Smooth muscle cell (in vitro differentiated cells): ENCODE measurements around the gene ASTN2. TPM values are rescaled to one million over a fixed set of nuclear protein-coding genes. Genes with fewer than 3 reads are reported as not detected.

Experiments
- DNase-seq: peaks from one replicate; lab custom pipeline; 2025; ENCODE audit not compliant: unreplicated experiment; lab: John Stamatoyannopoulos, UW
- H2AFZ ChIP-seq: fragments of 200-600 bp; sonication (generic); 2 replicates; pipeline ENCODE4 v1.6.0; 2016; ENCODE audit warnings: antibody characterized with exemption, low read depth, mild to moderate bottlenecking
- H3F3A ChIP-seq: fragments of 200-600 bp; sonication (generic); 2 replicates; pipeline ENCODE4 v1.6.0; 2017; ENCODE audit warnings: antibody characterized with exemption, low read depth
- H3K27ac ChIP-seq: fragments of 200-600 bp; sonication (generic); 2 replicates; pipeline ENCODE4 v1.5.1; 2016; ENCODE audit warnings: low read depth, mild to moderate bottlenecking
- H3K27me3 ChIP-seq: fragments of 200-600 bp; sonication (generic); 2 replicates; pipeline ENCODE4 v1.6.1; 2016; ENCODE audit warnings: low read depth, mild to moderate bottlenecking
- H3K36me3 ChIP-seq: fragments of 200-600 bp; sonication (generic); 2 replicates; pipeline ENCODE4 v1.5.1; 2016; ENCODE audit warnings: low read depth
- H3K4me1 ChIP-seq: fragments of 200-600 bp; sonication (generic); 2 replicates; pipeline ENCODE4 v1.5.1; 2016; ENCODE audit warnings: low read depth
- H3K4me2 ChIP-seq: fragments of 200-600 bp; sonication (generic); 2 replicates; pipeline ENCODE4 v1.6.0; 2016; ENCODE audit warnings: mild to moderate bottlenecking
- H3K4me3 ChIP-seq: fragments of 200-600 bp; sonication (generic); 2 replicates; pipeline ENCODE4 v1.5.1; 2016; ENCODE audit warnings: mild to moderate bottlenecking
- H3K79me2 ChIP-seq: fragments of 200-600 bp; sonication (generic); 2 replicates; pipeline ENCODE4 v1.6.0; 2016; ENCODE audit warnings: low read depth, mild to moderate bottlenecking
- H3K9ac ChIP-seq: fragments of 200-600 bp; sonication (generic); 2 replicates; pipeline ENCODE4 v1.6.0; 2016; ENCODE audit warnings: low read depth
- H3K9me3 ChIP-seq: fragments of 200-600 bp; sonication (generic); replicated peaks from 2 replicates; pipeline ENCODE4 v1.5.1; 2016; ENCODE audit warnings: low read depth
- H4K20me1 ChIP-seq: fragments of 200-600 bp; sonication (generic); 2 replicates; pipeline ENCODE4 v1.6.0; 2016; ENCODE audit warnings: low read depth
- WGBS: methylation state at CpG from one replicate; pipeline ENCODE4 v1.1.7; 2016; ENCODE audit warnings: low lambda C conversion rate; 5-methylcytosine and 5-hydroxymethylcytosine counted together
- polyA plus RNA-seq: library from polyadenylated mRNA; unstranded; fragments of >200 nt; fragmentation: Nextera tagmentation; extraction: Ambion mirVana; gene quantifications from 2 replicates; pipeline ENCODE4 v1.2.1, GENCODE V29; 2016
- total RNA-seq: library from RNA; depleted of rRNA; stranded (reverse); fragments of >200 nt; gene quantifications from 2 replicates; pipeline ENCODE4 v1.2.3, GENCODE V29; 2014
- TF ChIP-seq, protein P1 (sequence below): fragments of 200-600 bp; sonication (generic); IDR thresholded peaks from 2 replicates; pipeline ENCODE4 v1.5.1; 2017; ENCODE audit warnings: borderline replicate concordance, mild to moderate bottlenecking, antibody characterized with exemption; ENCODE audit not compliant: insufficient read depth, poor library complexity, severe bottlenecking

Gene ASTN2
- total and polyA plus RNA-seq, 2 experiments from 2014 or later: 6.5 to 6.7 TPM

DNA sequence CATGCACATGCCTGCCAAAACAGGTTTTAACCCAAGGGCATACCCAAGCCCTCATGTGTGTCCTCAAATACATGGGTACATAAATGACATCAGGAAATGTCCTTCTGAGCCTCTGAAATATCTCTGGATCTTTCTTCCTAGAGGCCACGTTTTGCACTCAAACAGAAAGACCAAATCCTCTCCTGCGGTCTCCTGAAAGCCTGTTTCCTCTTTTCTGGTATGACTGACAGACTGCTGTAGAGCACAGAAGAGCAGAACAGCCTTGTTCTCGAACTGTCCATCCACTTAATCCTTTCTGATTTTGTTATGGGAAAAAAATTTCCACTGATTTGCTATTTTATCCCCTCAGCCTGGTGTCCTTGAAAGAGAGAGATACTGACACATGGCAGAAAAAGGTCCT, 107.2 kb downstream of the ASTN2 start:
- 72% methylated on average over 3 of the region's 3 CpGs for WGBS
- no peak overlapping the region for H3K9ac ChIP-seq
- H3K36me3 ChIP-seq: no peaks in the 10 kb centered on the region
- H3K27ac ChIP-seq: no peak overlapping the region
- no peaks in the 10 kb centered on the region for H3K4me1 ChIP-seq
- TF ChIP-seq, protein P1, sequence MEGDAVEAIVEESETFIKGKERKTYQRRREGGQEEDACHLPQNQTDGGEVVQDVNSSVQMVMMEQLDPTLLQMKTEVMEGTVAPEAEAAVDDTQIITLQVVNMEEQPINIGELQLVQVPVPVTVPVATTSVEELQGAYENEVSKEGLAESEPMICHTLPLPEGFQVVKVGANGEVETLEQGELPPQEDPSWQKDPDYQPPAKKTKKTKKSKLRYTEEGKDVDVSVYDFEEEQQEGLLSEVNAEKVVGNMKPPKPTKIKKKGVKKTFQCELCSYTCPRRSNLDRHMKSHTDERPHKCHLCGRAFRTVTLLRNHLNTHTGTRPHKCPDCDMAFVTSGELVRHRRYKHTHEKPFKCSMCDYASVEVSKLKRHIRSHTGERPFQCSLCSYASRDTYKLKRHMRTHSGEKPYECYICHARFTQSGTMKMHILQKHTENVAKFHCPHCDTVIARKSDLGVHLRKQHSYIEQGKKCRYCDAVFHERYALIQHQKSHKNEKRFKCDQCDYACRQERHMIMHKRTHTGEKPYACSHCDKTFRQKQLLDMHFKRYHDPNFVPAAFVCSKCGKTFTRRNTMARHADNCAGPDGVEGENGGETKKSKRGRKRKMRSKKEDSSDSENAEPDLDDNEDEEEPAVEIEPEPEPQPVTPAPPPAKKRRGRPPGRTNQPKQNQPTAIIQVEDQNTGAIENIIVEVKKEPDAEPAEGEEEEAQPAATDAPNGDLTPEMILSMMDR: no peak
- H3K79me2 ChIP-seq: no peaks in the 10 kb centered on the region
- H3K4me2 ChIP-seq: no peak overlapping the region
- peaks cover 8% of the 10 kb centered on the region for H3K27me3 ChIP-seq
- DNase-seq: no peak
- H2AFZ ChIP-seq: no peak overlapping the region
- H3K4me3 ChIP-seq: no peak overlapping the region
- no peaks in the 10 kb centered on the region for H4K20me1 ChIP-seq
- no peaks in the 10 kb centered on the region for H3F3A ChIP-seq
- no peaks in the 10 kb centered on the region for H3K9me3 ChIP-seq

GRCh38 chr9:117306032-117306431, 108.8 kb downstream of the ASTN2 start:
- Histone ChIP-seq H3K4me3 (no peak overlapping the region), H4K20me1 (no peaks in the 10 kb centered on the region), H3F3A (no peaks in the 10 kb centered on the region), H3K9me3 (no peaks in the 10 kb centered on the region), H3K4me2 (no peak overlapping the region), H3K9ac (no peak overlapping the region), H3K36me3 (no peaks in the 10 kb centered on the region), H3K27ac (no peak overlapping the region), H3K4me1 (no peaks in the 10 kb centered on the region), H2AFZ (no peak overlapping the region), H3K79me2 (no peaks in the 10 kb centered on the region), H3K27me3 (peaks cover 12% of the 10 kb centered on the region)
- TF ChIP-seq, protein P1: no peak
- no peak for DNase-seq
- 88% methylated on average over 3 of the region's 3 CpGs for WGBS

DNA sequence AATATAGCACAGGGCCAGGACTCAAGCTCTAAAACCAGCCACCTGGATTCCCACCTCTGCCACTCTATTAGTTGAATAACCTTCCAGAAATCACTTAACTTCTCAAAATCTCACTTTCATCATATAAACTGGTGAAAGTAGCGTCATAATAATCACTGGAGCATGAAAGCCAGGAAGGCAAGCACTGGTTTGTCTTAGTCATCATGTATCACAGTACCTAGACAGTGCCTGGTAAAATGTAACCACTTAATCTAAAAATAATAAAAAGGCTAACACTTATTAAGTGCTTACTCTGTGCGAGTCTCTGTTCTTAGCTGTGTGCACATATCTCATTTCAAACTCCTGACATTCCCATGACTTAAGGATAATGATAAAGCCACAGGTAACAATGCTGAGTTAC, 109.4 kb downstream of the ASTN2 start:
- no peaks in the 10 kb centered on the region for H3K9me3 ChIP-seq
- H3K36me3 ChIP-seq: no peaks in the 10 kb centered on the region
- no peaks in the 10 kb centered on the region for H3K4me1 ChIP-seq
- H3K4me2 ChIP-seq: no peak overlapping the region
- peaks cover 15% of the 10 kb centered on the region for H3K27me3 ChIP-seq
- no peak overlapping the region for H3K4me3 ChIP-seq
- no peaks in the 10 kb centered on the region for H3F3A ChIP-seq
- TF ChIP-seq, protein P1: no peak
- no peaks in the 10 kb centered on the region for H3K79me2 ChIP-seq
- no peak overlapping the region for H3K9ac ChIP-seq
- 83% methylated on average over 2 of the region's 2 CpGs for WGBS
- H3K27ac ChIP-seq: no peak overlapping the region
- no peak overlapping the region for H2AFZ ChIP-seq
- no peaks in the 10 kb centered on the region for H4K20me1 ChIP-seq
- DNase-seq: no peak

DNA sequence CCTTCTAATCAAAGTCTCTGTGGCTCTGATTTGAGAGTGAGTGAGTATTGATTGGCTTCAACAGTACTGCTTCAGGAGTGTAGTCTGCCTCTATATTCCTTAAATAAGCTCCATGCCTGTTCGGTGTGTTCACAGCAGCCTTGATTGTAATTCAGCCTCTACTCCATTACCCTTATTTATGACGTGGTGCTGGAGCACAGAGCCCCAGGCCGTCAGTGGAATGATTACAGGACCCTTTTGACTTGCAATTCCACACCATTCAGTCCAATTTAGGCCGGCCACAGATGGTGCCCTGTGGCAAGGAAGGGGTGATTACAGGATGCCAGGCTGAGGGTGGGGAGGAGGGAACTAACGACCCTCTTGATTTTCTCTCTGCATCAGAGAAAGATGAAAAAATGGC, 110.3 kb downstream of the ASTN2 start:
- Histone ChIP-seq H3K4me1 (no peaks in the 10 kb centered on the region), H3K27me3 (peaks cover 15% of the 10 kb centered on the region), H4K20me1 (no peaks in the 10 kb centered on the region), H3K9ac (no peak overlapping the region), H2AFZ (no peak overlapping the region), H3K27ac (no peak overlapping the region), H3F3A (no peaks in the 10 kb centered on the region), H3K79me2 (no peaks in the 10 kb centered on the region), H3K36me3 (no peaks in the 10 kb centered on the region), H3K9me3 (no peaks in the 10 kb centered on the region), H3K4me3 (no peak overlapping the region), H3K4me2 (no peak overlapping the region)
- TF ChIP-seq, protein P1: no peak
- no peak for DNase-seq
- 62% methylated on average over 5 of the region's 5 CpGs for WGBS
